Adrenal gland (tissue), 12 donors: ENCODE results near the gene POLL. TPM values are rescaled to one million over a fixed set of nuclear protein-coding genes. Genes with fewer than 3 reads are reported as not detected.

Experiments
- DNase-seq, 7 donors: peaks; one replicate each; pipeline ENCODE4 v3.0.0-alpha.2; 2019 to 2020
- H3K27ac ChIP-seq, 5 donors: fragments of 200-600 bp; sonication (generic) in 4 of 5; 1 replicate in 3 of 5; 2 replicates in 2 of 5; pipeline versions ENCODE4 v1.5.1 to v1.8.0; 2016 to 2020; ENCODE audit warnings: mild to moderate bottlenecking in 1 of 5
- H3K27me3 ChIP-seq: fragments of 200-600 bp; 2 replicates; pipeline ENCODE4 v1.8.0; 2021
- H3K36me3 ChIP-seq, 2 donors: fragments of 200-600 bp; replicated peaks in 1 of 2; 1 replicate in 1 of 2; 2 replicates in 1 of 2; pipeline versions ENCODE4 v1.5.1 to v1.8.0; 2018 to 2022
- H3K4me1 ChIP-seq, 2 donors: fragments of 200-600 bp; replicated peaks in 1 of 2; 1 replicate in 1 of 2; 2 replicates in 1 of 2; pipeline versions ENCODE4 v1.5.1 to v1.8.0; 2018 to 2021
- H3K4me3 ChIP-seq, 4 donors: fragments of 200-600 bp; sonication (generic) in 3 of 4; one replicate each; pipeline ENCODE4 v1.5.1; 2016 to 2018
- H3K9me3 ChIP-seq, 3 donors: fragments of 200-600 bp; sonication (generic) in 1 of 3; replicated peaks in 1 of 3; 1 replicate in 2 of 3; 2 replicates in 1 of 3; pipeline versions ENCODE4 v1.5.1 to v1.8.0; 2016 to 2021
- CTCF ChIP-seq, 6 experiments: fragments of 450-650 bp in 4 of 6; fragments of 200-600 bp in 2 of 6; sonication (generic) in 1 of 6; IDR thresholded peaks; 1 replicate in 5 of 6; 2 replicates in 1 of 6; pipeline versions ENCODE4 v1.5.1 to v1.8.0; 2016 to 2021; ENCODE audit warnings: antibody characterized with exemption in 6 of 6, mild to moderate bottlenecking in 2 of 6, moderate library complexity in 1 of 6
- POLR2A ChIP-seq, 2 donors: fragments of 450-650 bp; IDR thresholded peaks; one replicate each; pipeline ENCODE4 v1.6.1; 2017; ENCODE audit warnings: antibody characterized with exemption in 2 of 2, mild to moderate bottlenecking in 2 of 2, moderate library complexity in 1 of 2
- WGBS, 4 donors: extraction: QIAGEN DNeasy Blood & Tissue Kit in 2 of 4; methylation state at CpG; one replicate each; pipeline versions ENCODE4 v1.1.5 to v1.1.7; 2013 to 2017; 5-methylcytosine and 5-hydroxymethylcytosine counted together
- intact Hi-C, 2 donors: fragments of 100-400 bp; cut with DNase I; formaldehyde crosslinking; loops; one replicate each; pipeline versions ENCODE4 v1.14.1 to v1.15.0; 2022 to 2023
- polyA plus RNA-seq, 3 donors: library from polyadenylated mRNA; stranded (reverse); fragments of 200-250 nt in 2 of 3; fragments of 350-450 nt in 1 of 3; fragmentation: Illumina TruSeq in 1 of 3; extraction: RNeasy Lipid Tissue Mini Kit (QIAGEN cat#74804) in 1 of 3; gene quantifications; one replicate each; pipeline ENCODE4 v1.2.3, GENCODE V29; 2013 to 2014
- total RNA-seq, 9 donors: library from RNA; depleted of rRNA in 4 of 9; stranded (reverse); fragments of >200 nt in 4 of 9; fragments of 120-200 nt in 1 of 9; fragmentation: NEBNext Ultra II Directional in 1 of 9; extraction: Animal tissue kit (Norgen Biotek cat#: 25700) in 1 of 9; gene quantifications; one replicate each; pipeline versions ENCODE4 v1.1.0 to v1.2.4, GENCODE V29; 2013 to 2023
- donor health status: healthy with polysubstance abuse.
- donor health status: Bipolar disorder and iron deficiency.
- donor health status: DM: yes; HTN: yes; CAD: no.
- donor health status: DM: no; HTN: no; CAD: no.
- donor health status: DM: no; HTN: no; CAD: no.
- donor health status: DM: yes; HTN: yes; CAD: no.

POLL gene
- total and polyA plus RNA-seq, 12 donors: 10.1 to 83.7 (median 31.5) TPM

- H3K4me1 ChIP-seq: no peaks in the 10 kb centered on the region
- TF ChIP-seq POLR2A (IDR thresholded peaks at IDR 0.05) (no peak), CTCF (IDR thresholded peaks at IDR 0.05) (no peak)
- intact Hi-C loops: no loop called here
- H3K27ac ChIP-seq: no peak overlapping the region
- DNase-seq: no peak
- WGBS, 4 donors: 97 to 100% (median 99%) methylated on average over 4 to 6 of the region's 6 CpGs
- H3K36me3 ChIP-seq: peaks cover 0 to 16% of the 10 kb centered on the region in 2 donors
- no peaks in the 10 kb centered on the region for H3K27me3 ChIP-seq
- no peaks in the 10 kb centered on the region for H3K9me3 ChIP-seq
- H3K4me3 ChIP-seq: no peak overlapping the region
These were observed 31.9 kb upstream of the POLL start for GRCh38 chr10:101619983-101620382.

- Histone ChIP-seq H3K27me3 (no peaks in the 10 kb centered on the region), H3K4me1 (no peaks in the 10 kb centered on the region), H3K27ac (no peak overlapping the region), H3K9me3 (no peaks in the 10 kb centered on the region), H3K36me3 (peaks cover 0 to 10% of the 10 kb centered on the region in 2 donors), H3K4me3 (no peak overlapping the region)
- DNase-seq: no peak
- intact Hi-C loops: no loop called here
- TF ChIP-seq POLR2A (IDR thresholded peaks at IDR 0.05): no peak
- WGBS, 4 donors: 93 to 100% (median 96%) methylated on average over 2 of the region's 2 CpGs
These were observed 30.8 kb upstream of the POLL start for GRCh38 chr10:101618871-101619270.

GRCh38 chr10:101617824-101618568 lies 29.9 kb upstream of the POLL start:
- H3K27me3 ChIP-seq: no peaks in the 10 kb centered on the region
- intact Hi-C loops: no loop called here
- DNase-seq: no peak
- no peak for TF ChIP-seq POLR2A (IDR thresholded peaks at IDR 0.05)
- TF ChIP-seq CTCF (IDR thresholded peaks at IDR 0.05): no peak
- no peaks in the 10 kb centered on the region for H3K4me1 ChIP-seq
- no peak overlapping the region for H3K4me3 ChIP-seq
- H3K27ac ChIP-seq: no peak overlapping the region
- H3K36me3 ChIP-seq: peaks cover 0 to 7% of the 10 kb centered on the region in 2 donors
- 81 to 84% (median 83%) methylated on average over 4 of the region's 4 CpGs for WGBS, 4 donors
- H3K9me3 ChIP-seq: no peaks in the 10 kb centered on the region

- Histone ChIP-seq H3K9me3 (no peaks in the 10 kb centered on the region), H3K27me3 (no peaks in the 10 kb centered on the region), H3K4me3 (no peak overlapping the region), H3K4me1 (no peaks in the 10 kb centered on the region), H3K27ac (no peak overlapping the region), H3K36me3 (peaks cover 0 to 8% of the 10 kb centered on the region in 2 donors)
- TF ChIP-seq POLR2A (IDR thresholded peaks at IDR 0.05) (no peak), CTCF (IDR thresholded peaks at IDR 0.05) (no peak)
- DNase-seq: no peak
- intact Hi-C loops: no loop called here
- WGBS, 4 donors: 79 to 85% (median 81%) methylated on average over 8 of the region's 8 CpGs
These were observed 29.2 kb upstream of the POLL start for GRCh38 chr10:101617102-101617823.
